Subcutaneous adipose tissue (tissue), 4 donors: ENCODE measurements around the gene NLRX1. TPM values are rescaled to one million over a fixed set of nuclear protein-coding genes. Genes with fewer than 3 reads are reported as not detected.

Experiments
- CTCF ChIP-seq: fragments of 450-650 bp; IDR thresholded peaks from one replicate; pipeline ENCODE4 v1.5.1; 2016; ENCODE audit warnings: low read depth, mild to moderate bottlenecking, control low read depth, antibody characterized with exemption, moderate library complexity
- total RNA-seq, 4 donors: library from RNA; depleted of rRNA; stranded (reverse); fragments of >200 nt; gene quantifications; one replicate each; pipeline ENCODE4 v1.1.0, GENCODE V29; 2016

Gene NLRX1
- total RNA-seq, 4 donors from 2014 or later = 10.9 to 27.3 (median 14.2) TPM

- no peak for TF ChIP-seq CTCF
Observed at GRCh38 chr11:119126675-119127268, 41.8 kb upstream of the NLRX1 start.

GRCh38 chr11:119130662-119131061 is 37.9 kb upstream of the NLRX1 start:
- TF ChIP-seq CTCF = no peak

- no peak for TF ChIP-seq CTCF
Observed at GRCh38 chr11:119134389-119134978, 34.0 kb upstream of the NLRX1 start.

DNA sequence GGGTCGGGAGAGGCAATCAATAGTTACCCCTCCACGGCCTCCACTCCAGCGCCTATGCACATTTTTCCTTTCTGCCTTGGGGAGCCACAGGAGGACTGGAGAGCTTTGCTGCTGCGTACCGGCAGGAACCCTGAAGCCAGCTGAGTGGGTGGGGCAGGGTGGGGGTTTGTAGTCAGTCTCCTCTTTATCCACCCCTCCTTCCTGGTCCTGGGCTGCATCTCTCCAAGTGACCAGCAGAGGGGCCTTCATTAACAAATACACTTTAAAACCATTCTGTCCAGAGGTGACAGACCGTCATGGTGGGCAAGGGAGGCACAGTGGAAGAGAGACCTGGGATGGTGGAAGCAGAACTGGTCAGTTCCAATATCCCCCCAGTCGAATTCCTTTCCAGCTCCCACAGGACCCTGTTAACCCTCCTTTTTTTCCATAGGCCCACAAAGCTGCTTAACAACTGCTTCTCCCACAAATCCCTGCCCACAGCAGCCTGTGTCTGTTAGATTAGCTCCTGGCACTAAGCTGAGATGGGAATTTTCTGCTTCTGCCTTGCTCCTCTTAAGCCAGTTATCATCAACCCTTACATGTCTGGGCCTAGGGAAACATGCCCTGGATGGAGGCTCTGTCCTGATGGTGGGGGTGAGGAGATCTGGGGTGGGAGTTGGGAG is 23.6 kb upstream of the NLRX1 start:
- no peak for TF ChIP-seq CTCF

GRCh38 chr11:119145551-119145950 is 23.0 kb upstream of the NLRX1 start:
- TF ChIP-seq CTCF = no peak

DNA sequence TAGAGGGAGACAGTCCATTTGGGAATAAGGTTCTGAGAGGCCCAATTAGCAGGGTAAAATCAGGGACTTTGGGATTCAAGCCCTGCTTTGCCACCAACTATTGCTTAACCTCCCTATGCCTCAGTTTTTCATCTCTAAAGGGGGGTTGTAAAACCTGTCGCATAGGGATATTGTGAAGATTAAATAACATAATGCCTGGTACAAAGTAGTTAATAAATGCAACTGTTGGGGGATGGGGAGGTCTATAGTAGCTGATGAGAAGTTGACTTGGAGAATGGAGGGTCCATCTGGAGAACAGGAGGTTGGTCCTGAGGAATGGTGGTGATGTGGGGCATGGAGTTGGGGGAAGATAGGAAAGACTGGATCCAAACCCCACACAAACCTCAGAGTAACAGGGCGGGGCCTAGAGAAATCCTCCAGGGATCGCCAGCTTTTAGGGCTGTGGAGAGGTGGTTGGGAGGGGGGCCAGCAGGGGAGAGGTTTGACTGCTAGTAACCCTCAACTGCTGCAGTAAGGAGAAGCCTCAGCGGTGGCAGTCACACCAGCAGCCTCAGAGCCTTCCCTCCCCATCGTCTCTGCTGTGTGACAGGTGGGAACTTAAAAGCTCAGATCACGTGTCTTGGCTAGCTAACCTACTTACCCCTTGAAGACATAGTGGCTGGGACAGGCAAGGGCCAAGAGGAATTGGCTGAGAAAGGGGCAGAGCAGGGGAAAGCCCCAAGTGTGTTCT is 20.8 kb upstream of the NLRX1 start:
- no peak for TF ChIP-seq CTCF

GRCh38 chr11:119148720-119149017 is 19.9 kb upstream of the NLRX1 start:
- TF ChIP-seq CTCF = no peak
